HG03439 (cell line): ENCODE measurements around the gene DET1.

ENCODE experiments used
- ATAC-seq: cut with Tn5 transposase; IDR thresholded peaks from one replicate; pipeline ENCODE4 v1.9.1; 2021; ENCODE audit warnings: mild to moderate bottlenecking, moderate library complexity; ENCODE audit not compliant: unreplicated experiment

DET1 gene

DNA sequence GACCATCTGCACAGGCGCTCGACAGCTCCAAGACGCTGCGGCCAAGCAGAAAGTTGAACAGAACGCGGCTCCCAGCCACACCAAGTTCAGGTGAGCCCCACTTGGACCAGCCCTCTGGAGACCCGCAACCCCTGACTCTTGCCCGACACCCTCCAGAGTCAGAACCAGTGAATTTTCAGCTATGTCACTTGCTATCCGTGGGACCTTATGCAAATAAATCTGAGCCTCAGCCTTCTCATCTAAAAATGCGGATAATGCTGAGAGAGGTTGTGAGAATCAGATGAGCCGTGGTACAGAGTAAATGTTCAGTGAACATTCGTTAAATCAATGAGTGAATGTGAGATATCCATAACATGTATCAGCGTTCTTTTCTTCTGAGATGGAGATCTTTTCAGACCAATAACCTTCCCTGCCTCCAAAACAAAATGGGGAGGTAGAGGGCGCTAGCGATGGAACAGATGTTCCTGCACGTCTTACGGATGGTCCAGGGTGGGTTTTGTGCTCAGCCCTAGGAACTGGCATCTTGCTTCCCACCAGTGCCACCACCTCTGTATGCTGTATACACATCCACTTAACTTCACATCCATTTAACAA is 78.4 kb downstream of the DET1 start:
- ATAC-seq = peak; percentile 21

DNA sequence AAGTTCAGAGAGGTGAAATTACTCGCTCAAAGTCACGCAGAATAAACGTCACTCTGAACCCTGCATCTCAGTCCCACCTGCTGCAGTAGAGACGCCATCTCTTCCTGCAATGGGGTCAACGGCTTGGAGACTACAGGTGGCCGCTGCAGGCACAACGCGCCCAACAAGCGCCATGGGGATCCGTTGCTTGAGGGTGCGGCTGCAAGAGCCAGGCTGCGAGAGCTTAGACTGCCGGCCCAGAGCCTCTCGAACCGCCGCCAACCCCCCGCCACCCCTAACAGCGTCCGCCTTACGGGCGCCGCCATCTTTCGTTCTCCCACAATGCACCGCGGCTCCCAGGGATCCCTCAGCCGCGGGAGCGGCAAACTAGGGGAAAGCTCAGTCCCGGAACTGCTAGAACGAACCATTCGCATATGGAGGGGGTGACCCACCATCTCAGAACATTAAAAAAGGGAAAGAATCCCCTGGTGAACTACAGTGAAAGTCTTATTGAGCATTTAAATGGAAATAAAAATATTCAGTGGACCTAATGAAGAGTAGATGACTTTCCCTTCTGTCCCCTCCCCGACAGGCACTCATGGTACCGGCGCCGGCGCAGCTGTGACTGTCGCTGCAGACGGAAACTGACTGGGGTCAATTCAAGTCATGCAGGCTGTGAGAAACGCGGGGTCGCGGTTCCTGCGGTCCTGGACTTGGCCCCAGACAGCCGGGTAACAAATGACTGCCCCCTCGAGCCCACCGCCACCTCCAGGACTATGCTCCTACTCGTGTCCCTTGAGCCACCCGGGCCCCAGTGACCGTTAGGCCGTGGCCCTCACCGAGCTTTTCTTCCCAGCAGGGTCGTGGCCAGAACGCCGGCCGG is 79.2 kb downstream of the DET1 start, which contains the start of the genes MRPL46 and MRPS11:
MRPL46 (minus strand) TSS at position 316 of the 862 bp plus-strand sequence; CDS start at position 305, 11 bp downstream.
MRPS11 (plus strand) TSS at position 636 of the 862 bp plus-strand sequence; CDS start at position 646, 10 bp downstream.
- peak; percentile 84 for ATAC-seq

DNA sequence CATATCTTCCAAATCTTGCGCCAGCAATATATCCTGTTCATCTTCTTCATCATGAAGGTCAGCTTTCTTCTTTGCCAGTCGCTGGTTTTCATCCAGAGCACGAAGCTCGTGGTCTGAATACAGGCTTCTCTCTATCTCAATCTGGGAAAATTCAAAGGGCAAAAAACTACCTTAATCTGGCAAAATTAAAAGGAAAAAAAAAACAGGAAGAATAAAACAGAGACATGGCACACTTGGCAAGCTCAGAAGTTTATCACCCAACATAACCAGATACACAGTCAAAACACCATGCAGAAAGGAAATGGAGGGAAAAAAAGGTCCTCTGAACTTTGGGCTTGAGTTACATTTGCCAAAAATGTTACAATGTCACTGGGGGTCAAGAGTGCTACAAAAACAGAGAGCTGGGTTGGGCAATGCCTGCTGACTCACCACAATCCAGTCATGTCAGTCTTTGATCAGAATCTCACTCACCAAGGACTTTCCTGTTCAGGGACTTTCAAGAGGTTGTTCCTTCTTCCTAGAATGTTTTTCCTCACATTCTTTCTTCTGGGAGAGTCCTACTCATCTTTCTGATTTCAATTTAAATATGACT is 80.8 kb downstream of the DET1 start:
- no peak for ATAC-seq

DNA sequence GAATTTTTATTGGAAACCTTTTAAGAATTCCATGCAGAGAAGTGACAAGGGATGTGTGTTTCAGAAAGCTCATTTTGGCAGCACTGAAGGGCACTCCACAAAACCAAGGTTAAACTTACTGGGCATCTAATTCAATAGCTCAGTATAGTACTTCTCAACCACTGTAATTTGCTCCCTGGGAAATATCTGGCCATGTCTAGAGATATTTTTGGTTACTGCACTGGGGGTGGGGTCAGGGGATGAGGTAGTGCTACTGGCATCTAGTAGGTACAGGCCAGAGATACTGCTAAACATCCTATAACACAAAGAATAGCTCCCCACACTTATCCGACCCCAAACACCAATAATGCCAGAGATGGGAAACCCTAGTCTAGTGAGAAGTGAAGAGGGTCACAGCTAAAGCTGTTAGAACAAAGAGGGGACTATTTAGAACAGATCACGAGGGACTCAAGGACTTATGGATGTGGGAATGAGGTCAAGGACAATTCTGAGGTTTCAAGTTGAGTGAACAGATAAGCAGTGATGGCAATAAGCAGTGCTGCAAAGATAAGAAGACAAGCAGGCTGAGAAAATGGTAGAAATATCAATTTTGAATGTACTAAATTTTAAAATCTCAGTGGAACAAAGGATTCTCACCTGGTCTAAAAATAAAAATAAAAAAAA is 82.5 kb downstream of the DET1 start:
- ATAC-seq = no peak
